OCI-LY7 (cell line): ENCODE data around the gene ASAH2. TPM values are rescaled to one million over a fixed set of nuclear protein-coding genes. Genes with fewer than 3 reads are reported as not detected.
"Not testable (repeated sequence)": the region's sequence is repeated elsewhere in the genome, so short reads cannot be mapped to it uniquely, and the experiment has no call there.

Experiments
- BruUV-seq: library from RNA; stranded (reverse); fragments of 400-500 nt; replicated peaks from 2 replicates; lab custom pipeline; 2021; lab: Mats Ljungman, UMichigan
- CTCF ChIA-PET: fragments of 300-600 bp; sonication (Branson Sonifier 250); formaldehyde crosslinking; loops from one replicate; lab custom pipeline; 2022; ENCODE audit warnings: antibody characterized with exemption; ENCODE audit not compliant: unreplicated experiment; lab: Charles Lee
- POLR2A ChIA-PET: fragments of 300-600 bp; sonication (Branson Sonifier 250); formaldehyde crosslinking; loops from one replicate; lab custom pipeline; 2022; ENCODE audit warnings: antibody characterized with exemption; lab: Charles Lee
- DNase-seq: peaks from one replicate; pipeline ENCODE4 v3.0.0-alpha.2; 2015; ENCODE audit warnings: low spot score
- H2AFZ ChIP-seq: fragments of 200-600 bp; sonication (generic), shearing (Covaris generic); 2 replicates; pipeline ENCODE4 v1.6.1; 2014; ENCODE audit warnings: mild to moderate bottlenecking, antibody characterized with exemption, low read length, moderate library complexity
- H3K27ac ChIP-seq: fragments of 200-600 bp; sonication (generic); 2 replicates; pipeline ENCODE4 v1.5.1; 2014; ENCODE audit warnings: mixed run types, low read depth, mild to moderate bottlenecking, moderate library complexity, low read length, inconsistent platforms; ENCODE audit not compliant: poor library complexity, severe bottlenecking
- H3K36me3 ChIP-seq: fragments of 200-600 bp; sonication (generic); 2 replicates; pipeline ENCODE4 v1.6.1; 2014; ENCODE audit warnings: mild to moderate bottlenecking, antibody characterized with exemption, low read length, moderate library complexity, mixed read lengths; ENCODE audit not compliant: insufficient read depth
- H3K4me1 ChIP-seq: fragments of 200-600 bp; sonication (generic); 2 replicates; pipeline ENCODE4 v1.5.1; 2014; ENCODE audit warnings: mild to moderate bottlenecking, low read length; ENCODE audit not compliant: insufficient read depth, poor library complexity, severe bottlenecking
- H3K4me2 ChIP-seq: fragments of 200-600 bp; sonication (generic); 2 replicates; pipeline ENCODE4 v1.6.1; 2014; ENCODE audit warnings: mild to moderate bottlenecking, low read length
- H3K4me3 ChIP-seq: fragments of 200-600 bp; sonication (generic); 2 replicates; pipeline ENCODE4 v1.5.1; 2014; ENCODE audit warnings: mild to moderate bottlenecking, low read depth, low read length; ENCODE audit not compliant: poor library complexity, severe bottlenecking
- H3K79me2 ChIP-seq: fragments of 200-600 bp; sonication (generic); 2 replicates; pipeline ENCODE4 v1.6.1; 2016; ENCODE audit warnings: low read depth, mild to moderate bottlenecking, low read length, moderate library complexity, mixed read lengths; ENCODE audit not compliant: insufficient read depth
- H3K9me2 ChIP-seq: fragments of 200-600 bp; sonication (generic); 2 replicates; pipeline ENCODE4 v1.6.1; 2016; ENCODE audit warnings: mild to moderate bottlenecking, low read length, mixed read lengths; ENCODE audit not compliant: insufficient read depth
- H3K9me3 ChIP-seq: fragments of 200-600 bp; sonication (generic); 2 replicates; pipeline ENCODE4 v1.6.1; 2014; ENCODE audit warnings: mild to moderate bottlenecking, mixed run types, low read length, mixed read lengths
- H4K20me1 ChIP-seq: fragments of 200-600 bp; sonication (generic); 2 replicates; pipeline ENCODE4 v1.6.1; 2014; ENCODE audit warnings: mild to moderate bottlenecking, antibody characterized with exemption, low read length, moderate library complexity, mixed read lengths; ENCODE audit not compliant: insufficient read depth
- CTCF ChIP-seq: fragments of 200-600 bp; sonication (generic); conservative IDR thresholded peaks from 2 replicates; pipeline ENCODE4 v1.5.1; 2014; ENCODE audit warnings: mild to moderate bottlenecking, antibody characterized with exemption, low read length, moderate library complexity, mixed read lengths
- EZH2phosphoT487 ChIP-seq: fragments of 200-600 bp; sonication (generic); IDR thresholded peaks from 2 replicates; pipeline ENCODE4 v1.6.1; 2018; ENCODE audit warnings: low read depth, borderline replicate concordance, mild to moderate bottlenecking, mixed run types, antibody characterized with exemption, low read length, moderate library complexity, mixed read lengths
- intact Hi-C: fragments of 100-400 bp; cut with micrococcal nuclease; formaldehyde crosslinking; loops from one replicate; pipeline ENCODE4 v1.10.0; 2022; ENCODE audit not compliant: unreplicated experiment
- total RNA-seq, 2 experiments: library from RNA; depleted of rRNA in 1 of 2; stranded (reverse); fragments of >200 nt in 1 of 2; shearing (Covaris generic) in 1 of 2; gene quantifications; 2 replicates each; pipeline ENCODE4 v1.2.3, GENCODE V29; 2014 to 2022

The ASAH2 gene
- total RNA-seq, 2 experiments from 2014 or later = not detected

- CTCF ChIA-PET = no interaction called here
- H3K27ac ChIP-seq = no peak overlapping the region
- H3K4me2 ChIP-seq = no peak overlapping the region
- no peak overlapping the region for H3K4me3 ChIP-seq
- H3K79me2 ChIP-seq = no peaks in the 10 kb centered on the region
- H3K4me1 ChIP-seq = no peaks in the 10 kb centered on the region
- no peaks in the 10 kb centered on the region for H3K9me3 ChIP-seq
- DNase-seq = no peak
- no TSS peak for BruUV-seq
- intact Hi-C loops = no loop called here
- no peak overlapping the region for H2AFZ ChIP-seq
- H3K36me3 ChIP-seq = no peaks in the 10 kb centered on the region
- POLR2A ChIA-PET = no interaction called here
- no peaks in the 10 kb centered on the region for H4K20me1 ChIP-seq
- H3K9me2 ChIP-seq = no peaks in the 10 kb centered on the region
- no peak for TF ChIP-seq EZH2phosphoT487
- no peak for TF ChIP-seq CTCF
Observed at GRCh38 chr10:50272531-50272930, 21.2 kb upstream of the ASAH2 start.

- H3K9me2 ChIP-seq = no peaks in the 10 kb centered on the region
- BruUV-seq = no TSS peak
- DNase-seq = no peak
- CTCF ChIA-PET = no interaction called here
- no peak overlapping the region for H3K4me3 ChIP-seq
- H2AFZ ChIP-seq = no peak overlapping the region
- H3K4me2 ChIP-seq = no peak overlapping the region
- no peaks in the 10 kb centered on the region for H3K9me3 ChIP-seq
- no peaks in the 10 kb centered on the region for H3K79me2 ChIP-seq
- TF ChIP-seq CTCF = no peak
- no peak for TF ChIP-seq EZH2phosphoT487
- H3K36me3 ChIP-seq = no peaks in the 10 kb centered on the region
- intact Hi-C loops = no loop called here
- no peak overlapping the region for H3K27ac ChIP-seq
- POLR2A ChIA-PET = no interaction called here
- H3K4me1 ChIP-seq = no peaks in the 10 kb centered on the region
- H4K20me1 ChIP-seq = no peaks in the 10 kb centered on the region
Observed at GRCh38 chr10:50271564-50272250, 20.4 kb upstream of the ASAH2 start.

- intact Hi-C loops = not testable (repeated sequence)
Observed at GRCh38 chr10:50267877-50268276, 16.6 kb upstream of the ASAH2 start.

GRCh38 chr10:50262625-50263024 lies 11.3 kb upstream of the ASAH2 start:
- H4K20me1 ChIP-seq, H2AFZ ChIP-seq, DNase-seq, H3K4me3 ChIP-seq, BruUV-seq, H3K4me2 ChIP-seq, CTCF ChIA-PET, H3K79me2 ChIP-seq, POLR2A ChIA-PET, H3K27ac ChIP-seq, intact Hi-C loops, H3K9me3 ChIP-seq, H3K9me2 ChIP-seq, H3K36me3 ChIP-seq: not testable (repeated sequence)
- H3K4me1 ChIP-seq = peaks cover 12% of the 10 kb centered on the region

More at GRCh38 chr10:50267877-50268276, 16.6 kb upstream of the ASAH2 start:
- CTCF ChIA-PET, H3K4me3 ChIP-seq, POLR2A ChIA-PET, H4K20me1 ChIP-seq, DNase-seq, H3K36me3 ChIP-seq, H3K27ac ChIP-seq, H3K9me2 ChIP-seq, H2AFZ ChIP-seq, H3K4me2 ChIP-seq, H3K79me2 ChIP-seq, H3K9me3 ChIP-seq, H3K4me1 ChIP-seq, BruUV-seq: not testable (repeated sequence)
